IMR-90 (cell line): Measurements from ENCODE around the gene ALG11. TPM values are rescaled to one million over a fixed set of nuclear protein-coding genes. Genes with fewer than 3 reads are reported as not detected.

Experiments
- ATAC-seq: fragments of 200-7000 bp; cut with Tn5 transposase; 2 replicates; pipeline ENCODE4 v1.9.1; 2020; ENCODE audit warnings: low read depth, mild to moderate bottlenecking, moderate library complexity
- BruUV-seq: library from RNA; stranded (reverse); fragments of 400-500 nt; replicated peaks from 2 replicates; lab custom pipeline; 2021; lab: Mats Ljungman, UMichigan
- CTCF ChIA-PET: fragments of 300-600 bp; formaldehyde crosslinking; extraction: SDS; loops from one replicate; lab custom pipeline; 2021; ENCODE audit warnings: antibody characterized with exemption; lab: Yijun Ruan, JAX
- POLR2A ChIA-PET: fragments of 300-600 bp; sonication (Branson Sonifier 250); formaldehyde crosslinking; loops from one replicate; lab custom pipeline; 2022; ENCODE audit warnings: antibody characterized with exemption; ENCODE audit not compliant: unreplicated experiment; lab: Charles Lee
- DNase-seq: peaks from one replicate; pipeline ENCODE4 v3.0.0; 2013
- H2AFZ ChIP-seq: replicated peaks from 2 replicates; pipeline ENCODE3; 2013; ENCODE audit warnings: low read length, mild to moderate bottlenecking; ENCODE audit not compliant: poor library complexity
- H2AK5ac ChIP-seq: 2 replicates; pipeline ENCODE4 v1.6.1; 2013; ENCODE audit warnings: low read depth, low read length, inconsistent platforms
- H2AK9ac ChIP-seq: replicated peaks from 2 replicates; pipeline ENCODE3; 2013; ENCODE audit warnings: mild to moderate bottlenecking, low read depth, low read length, moderate library complexity; ENCODE audit not compliant: poor library complexity
- H2BK120ac ChIP-seq: 2 replicates; pipeline ENCODE4 v1.6.1; 2013; ENCODE audit warnings: low read depth, low read length, inconsistent platforms
- H2BK15ac ChIP-seq: 3 replicates; pipeline ENCODE4 v1.6.1; 2013; ENCODE audit warnings: low read depth, low read length, inconsistent platforms
- H2BK20ac ChIP-seq: 2 replicates; pipeline ENCODE4 v1.6.1; 2013; ENCODE audit warnings: low read depth, mild to moderate bottlenecking, inconsistent platforms, low read length, moderate library complexity
- H2BK5ac ChIP-seq: 2 replicates; pipeline ENCODE4 v1.6.1; 2013; ENCODE audit warnings: mild to moderate bottlenecking, low read depth, low read length, inconsistent platforms; ENCODE audit not compliant: poor library complexity, severe bottlenecking
- H3K14ac ChIP-seq: replicated peaks from 2 replicates; pipeline ENCODE4 v1.6.1; 2013; ENCODE audit warnings: low read depth, low read length, inconsistent platforms
- H3K18ac ChIP-seq: 2 replicates; pipeline ENCODE4 v1.6.1; 2013; ENCODE audit warnings: low read depth, low read length, control low read depth
- H3K23ac ChIP-seq: 2 replicates; pipeline ENCODE4 v1.6.1; 2013; ENCODE audit warnings: low read depth, low read length, inconsistent platforms
- H3K27ac ChIP-seq: 2 replicates; pipeline ENCODE4 v1.5.1; 2013; ENCODE audit warnings: mild to moderate bottlenecking, control low read depth, low read length; ENCODE audit not compliant: insufficient read depth
- H3K27me3 ChIP-seq: 2 replicates; pipeline ENCODE4 v1.6.1; 2013; ENCODE audit warnings: low read length; ENCODE audit not compliant: control insufficient read depth, insufficient read depth
- H3K36me3 ChIP-seq: 2 replicates; pipeline ENCODE4 v1.6.1; 2013; ENCODE audit warnings: low read length, mixed read lengths; ENCODE audit not compliant: control insufficient read depth, insufficient read depth
- H3K4ac ChIP-seq: 2 replicates; pipeline ENCODE4 v1.6.1; 2013; ENCODE audit warnings: low read depth, low read length, inconsistent platforms
- H3K4me1 ChIP-seq: 2 replicates; pipeline ENCODE4 v1.6.1; 2013; ENCODE audit warnings: low read length, mixed read lengths; ENCODE audit not compliant: control insufficient read depth, insufficient read depth
- H3K4me2 ChIP-seq: 2 replicates; pipeline ENCODE4 v1.6.1; 2013; ENCODE audit warnings: low read depth, mild to moderate bottlenecking, control low read depth, low read length, moderate library complexity
- H3K4me3 ChIP-seq: 2 replicates; pipeline ENCODE4 v1.5.1; 2013; ENCODE audit warnings: low read depth, mild to moderate bottlenecking, control low read depth, low read length, moderate library complexity; ENCODE audit not compliant: insufficient read depth
- H3K56ac ChIP-seq: 2 replicates; pipeline ENCODE4 v1.6.1; 2013; ENCODE audit warnings: low read length, inconsistent platforms; ENCODE audit not compliant: insufficient read depth; ENCODE audit errors: extremely low read depth
- H3K79me1 ChIP-seq, 2 experiments: 2 replicates each; pipeline ENCODE4 v1.6.1; 2013; ENCODE audit warnings: low read length in 2 of 2, inconsistent platforms in 1 of 2, low read depth in 1 of 2
- H3K9ac ChIP-seq: 2 replicates; pipeline ENCODE4 v1.6.1; 2013; ENCODE audit warnings: low read depth, low read length, control low read depth
- H3K9me1 ChIP-seq: 2 replicates; pipeline ENCODE4 v1.6.1; 2013; ENCODE audit warnings: low read length, inconsistent platforms; ENCODE audit not compliant: insufficient read depth
- H3K9me3 ChIP-seq: 2 replicates; pipeline ENCODE4 v1.6.1; 2013; ENCODE audit warnings: low read length; ENCODE audit not compliant: control insufficient read depth, insufficient read depth
- H4K20me1 ChIP-seq: 2 replicates; pipeline ENCODE4 v1.6.1; 2013; ENCODE audit warnings: low read length, inconsistent platforms; ENCODE audit not compliant: insufficient read depth
- H4K5ac ChIP-seq: 2 replicates; pipeline ENCODE4 v1.6.1; 2013; ENCODE audit warnings: mild to moderate bottlenecking, low read depth, low read length, control low read depth
- H4K8ac ChIP-seq, 2 experiments: 2 replicates each; pipeline ENCODE4 v1.6.1; 2013; ENCODE audit warnings: low read depth in 2 of 2, low read length in 2 of 2, control low read depth in 1 of 2, inconsistent platforms in 1 of 2
- H4K91ac ChIP-seq: 2 replicates; pipeline ENCODE4 v1.6.1; 2013; ENCODE audit warnings: low read depth, low read length, inconsistent platforms; ENCODE audit not compliant: insufficient read depth
- CHD1 ChIP-seq: IDR thresholded peaks from 2 replicates; pipeline ENCODE4 v1.6.1; 2012; ENCODE audit warnings: low read depth, low read length, improper control_type of control experiment
- FOS ChIP-seq: fragments of 150-350 bp; IDR thresholded peaks from 2 replicates; pipeline ENCODE4 v1.6.1; 2016; ENCODE audit warnings: low read depth, low read length
- MAFK ChIP-seq: IDR thresholded peaks from 2 replicates; pipeline ENCODE4 v1.6.1; 2012; ENCODE audit warnings: low read depth, low read length, improper control_type of control experiment
- MAZ ChIP-seq: IDR thresholded peaks from 2 replicates; pipeline ENCODE4 v1.6.1; 2012; ENCODE audit warnings: low read depth, mild to moderate bottlenecking, low read length, improper control_type of control experiment, moderate library complexity, borderline replicate concordance
- MXI1 ChIP-seq: IDR thresholded peaks from 2 replicates; pipeline ENCODE4 v1.6.1; 2012; ENCODE audit warnings: low read depth, mild to moderate bottlenecking, low read length, moderate library complexity, borderline replicate concordance
- NFE2L2 ChIP-seq: fragments of 150-350 bp; IDR thresholded peaks from 2 replicates; pipeline ENCODE4 v1.6.1; 2016; ENCODE audit warnings: low read depth, mild to moderate bottlenecking, low read length
- POLR2A ChIP-seq: IDR thresholded peaks from 2 replicates; pipeline ENCODE4 v1.6.1; 2012; ENCODE audit warnings: mild to moderate bottlenecking, low read depth, low read length
- RAD21 ChIP-seq: IDR thresholded peaks from 2 replicates; pipeline ENCODE4 v1.6.1; 2012; ENCODE audit warnings: low read length, improper control_type of control experiment
- RFX5 ChIP-seq: IDR thresholded peaks from 2 replicates; pipeline ENCODE4 v1.8.0; 2012; ENCODE audit warnings: low read depth, mild to moderate bottlenecking, low read length, moderate library complexity
- SMC3 ChIP-seq: fragments of 150-350 bp; IDR thresholded peaks from 2 replicates; pipeline ENCODE4 v1.6.1; 2016; ENCODE audit warnings: low read depth, mild to moderate bottlenecking, antibody characterized with exemption, low read length, moderate library complexity
- WGBS, 2 experiments: methylation state at CpG; one replicate each; pipeline versions ENCODE4 v1.1.5 to v1.1.7; 2013; ENCODE audit warnings: missing lambda C conversion rate in 2 of 2; ENCODE audit not compliant: insufficient read length in 1 of 2; ENCODE audit errors: extremely low coverage in 2 of 2; 5-methylcytosine and 5-hydroxymethylcytosine counted together
- dilution Hi-C: fragments of 300-500 bp; cut with HindIII; formaldehyde crosslinking; loops from one replicate; pipeline ENCODE4 v1.14.3; 2018; ENCODE audit warnings: low sequenced_read_pairs; ENCODE audit not compliant: unreplicated experiment
- in situ Hi-C: fragments of 300-500 bp; cut with MboI; formaldehyde crosslinking; loops from 3 replicates; pipeline ENCODE4 v1.14.3; 2019; ENCODE audit warnings: low sequenced_read_pairs, inconsistent platforms, mixed read lengths
- intact Hi-C: fragments of 100-400 bp; cut with micrococcal nuclease; formaldehyde crosslinking; loops from 2 replicates; pipeline ENCODE4 v1.10.0; 2022
- polyA plus RNA-seq, 3 experiments: library from polyadenylated mRNA; depleted of rRNA; stranded (reverse); fragments of >200 nt; gene quantifications; 2 replicates each; pipeline ENCODE4 v1.2.3, GENCODE V29; 2012; ENCODE audit warnings: low replicate concordance in 1 of 3
- total RNA-seq: library from RNA; depleted of rRNA; stranded (reverse); fragments of >200 nt; gene quantifications from 2 replicates; pipeline ENCODE4 v1.2.3, GENCODE V29; 2012
- TF ChIP-seq, protein P1 (sequence below): fragments of 150-350 bp; IDR thresholded peaks from 2 replicates; pipeline ENCODE4 v1.6.1; 2016; ENCODE audit warnings: low read depth, mild to moderate bottlenecking, low read length, moderate library complexity, borderline replicate concordance
- TF ChIP-seq, protein P2 (sequence below): conservative IDR thresholded peaks from 2 replicates; pipeline ENCODE4 v1.5.1; 2012; ENCODE audit warnings: mild to moderate bottlenecking, low read depth, low read length, improper control_type of control experiment

ALG11 gene
- total and polyA plus RNA-seq, 2 of the 4 experiments (the other 2 are of a cell fraction) = 10.0 to 12.7 TPM

DNA sequence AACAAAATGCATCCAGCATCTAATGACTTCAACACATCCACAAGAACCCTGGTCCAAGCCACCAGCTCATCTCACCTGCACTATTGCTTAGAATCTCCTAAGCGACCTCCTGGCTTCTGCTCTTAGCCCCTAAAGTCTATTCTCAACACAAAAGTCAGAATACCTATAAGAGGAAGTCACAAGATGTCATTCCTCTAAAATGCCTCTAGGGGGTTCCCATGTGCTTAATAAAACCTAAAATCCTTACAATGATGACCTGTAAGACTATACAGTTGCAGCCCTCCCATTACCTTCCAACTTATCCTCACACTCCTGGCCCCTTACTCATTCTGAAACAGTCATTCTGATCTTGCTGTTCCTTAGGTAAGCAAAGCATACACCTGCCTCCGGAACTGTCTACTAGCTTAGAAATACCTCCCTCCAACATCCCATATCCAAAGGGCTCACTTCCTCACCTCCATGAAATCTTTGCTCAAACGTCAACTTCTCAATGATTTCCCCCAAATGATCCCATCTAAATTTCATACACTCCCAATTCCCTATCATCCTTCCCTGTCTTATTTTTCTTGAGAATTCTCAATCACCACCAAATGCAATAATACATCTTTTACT lies 11.0 kb upstream of the ALG11 start:
- ChIA-PET POLR2A (no interaction called here), CTCF (interaction anchor here (1.2 kb wide), 1 partner anchor 9 kb away, joined by 4 read pairs; no protein-coding TSS in a partner anchor)
- no peak overlapping the region for H3K18ac ChIP-seq
- H3K9me1 ChIP-seq = no peaks in the 10 kb centered on the region
- H3K9ac ChIP-seq = no peak overlapping the region
- H3K23ac ChIP-seq = no peak overlapping the region
- no peak overlapping the region for H3K4me3 ChIP-seq
- H4K5ac ChIP-seq = no peak overlapping the region
- H3K4me2 ChIP-seq = no peak overlapping the region
- H3K4me1 ChIP-seq = peaks cover 12% of the 10 kb centered on the region
- ATAC-seq (peak; percentile 75), DNase-seq (peak; percentile 49)
- H2AFZ ChIP-seq = peak overlapping the region; percentile 59
- H2BK15ac ChIP-seq = no peak overlapping the region
- no peak for TF ChIP-seq CHD1
- TF ChIP-seq MXI1 = no peak
- TF ChIP-seq FOS = no peak
- peak; percentile 52 for TF ChIP-seq RAD21
- TF ChIP-seq, protein P1, sequence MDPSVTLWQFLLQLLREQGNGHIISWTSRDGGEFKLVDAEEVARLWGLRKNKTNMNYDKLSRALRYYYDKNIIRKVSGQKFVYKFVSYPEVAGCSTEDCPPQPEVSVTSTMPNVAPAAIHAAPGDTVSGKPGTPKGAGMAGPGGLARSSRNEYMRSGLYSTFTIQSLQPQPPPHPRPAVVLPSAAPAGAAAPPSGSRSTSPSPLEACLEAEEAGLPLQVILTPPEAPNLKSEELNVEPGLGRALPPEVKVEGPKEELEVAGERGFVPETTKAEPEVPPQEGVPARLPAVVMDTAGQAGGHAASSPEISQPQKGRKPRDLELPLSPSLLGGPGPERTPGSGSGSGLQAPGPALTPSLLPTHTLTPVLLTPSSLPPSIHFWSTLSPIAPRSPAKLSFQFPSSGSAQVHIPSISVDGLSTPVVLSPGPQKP = no peak
- no peak for TF ChIP-seq NFE2L2
- no peak for TF ChIP-seq RFX5
- no peak for TF ChIP-seq POLR2A
- TF ChIP-seq MAZ = no peak
- TF ChIP-seq, protein P2, sequence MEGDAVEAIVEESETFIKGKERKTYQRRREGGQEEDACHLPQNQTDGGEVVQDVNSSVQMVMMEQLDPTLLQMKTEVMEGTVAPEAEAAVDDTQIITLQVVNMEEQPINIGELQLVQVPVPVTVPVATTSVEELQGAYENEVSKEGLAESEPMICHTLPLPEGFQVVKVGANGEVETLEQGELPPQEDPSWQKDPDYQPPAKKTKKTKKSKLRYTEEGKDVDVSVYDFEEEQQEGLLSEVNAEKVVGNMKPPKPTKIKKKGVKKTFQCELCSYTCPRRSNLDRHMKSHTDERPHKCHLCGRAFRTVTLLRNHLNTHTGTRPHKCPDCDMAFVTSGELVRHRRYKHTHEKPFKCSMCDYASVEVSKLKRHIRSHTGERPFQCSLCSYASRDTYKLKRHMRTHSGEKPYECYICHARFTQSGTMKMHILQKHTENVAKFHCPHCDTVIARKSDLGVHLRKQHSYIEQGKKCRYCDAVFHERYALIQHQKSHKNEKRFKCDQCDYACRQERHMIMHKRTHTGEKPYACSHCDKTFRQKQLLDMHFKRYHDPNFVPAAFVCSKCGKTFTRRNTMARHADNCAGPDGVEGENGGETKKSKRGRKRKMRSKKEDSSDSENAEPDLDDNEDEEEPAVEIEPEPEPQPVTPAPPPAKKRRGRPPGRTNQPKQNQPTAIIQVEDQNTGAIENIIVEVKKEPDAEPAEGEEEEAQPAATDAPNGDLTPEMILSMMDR = peak; percentile 63
- peak; percentile 46; the same call in 1 of the 2 replicates for TF ChIP-seq SMC3
- TF ChIP-seq MAFK = no peak
- BruUV-seq = no TSS peak
- H3K4ac ChIP-seq = no peak overlapping the region
- H3K79me1 ChIP-seq = no peaks in the 10 kb centered on the region
- no peak overlapping the region for H4K91ac ChIP-seq
- H4K20me1 ChIP-seq = peaks cover 5% of the 10 kb centered on the region; the same call in 1 of the 2 replicates
- dilution Hi-C loops (no loop called here), in situ Hi-C loops (loop anchor here (5.0 to 25.0 kb wide), 2 partner anchors 126 to 461 kb away; partner anchors contain the start of genes CKAP2, NEK5 and VPS36), intact Hi-C loops (loop anchor here (1.0 to 5.0 kb wide), 2 partner anchors 126 to 201 kb away; no protein-coding TSS in a partner anchor)
- no peak overlapping the region for H3K27ac ChIP-seq
- no peaks in the 10 kb centered on the region for H3K36me3 ChIP-seq
- H3K9me3 ChIP-seq = no peaks in the 10 kb centered on the region
- peak overlapping the region; percentile 32 for H2AK9ac ChIP-seq
- peaks cover 32% of the 10 kb centered on the region for H3K27me3 ChIP-seq
- H2BK20ac ChIP-seq = no peak overlapping the region
- H2AK5ac ChIP-seq = no peak overlapping the region
- 71 to 100% methylated on average over 1 to 2 of the region's 3 CpGs for WGBS, 2 experiments
- H3K56ac ChIP-seq = no peak overlapping the region
- H2BK5ac ChIP-seq = no peak overlapping the region
- no peak overlapping the region for H4K8ac ChIP-seq
- no peak overlapping the region for H2BK120ac ChIP-seq
- H3K14ac ChIP-seq = no peak overlapping the region
